GM19397 (cell line): ENCODE data around the gene GJA3.

Experiments
- ATAC-seq: cut with Tn5 transposase; IDR thresholded peaks from one replicate; pipeline ENCODE4 v1.9.1; 2021; ENCODE audit warnings: mild to moderate bottlenecking, moderate library complexity; ENCODE audit not compliant: unreplicated experiment

GJA3 gene

GRCh38 chr13:20130652-20131051 is 30.2 kb downstream of the GJA3 start:
- ATAC-seq = no peak

- no peak for ATAC-seq
These were observed 30.8 kb downstream of the GJA3 start for GRCh38 chr13:20130012-20130411.

GRCh38 chr13:20129076-20129475 is 31.8 kb downstream of the GJA3 start:
- ATAC-seq = no peak

- no peak for ATAC-seq
These were observed 32.4 kb downstream of the GJA3 start for GRCh38 chr13:20128459-20128931.

- peak; percentile 67 for ATAC-seq
These were observed 33.0 kb downstream of the GJA3 start for GRCh38 chr13:20127562-20128458.

GRCh38 chr13:20127262-20127561 is 33.6 kb downstream of the GJA3 start:
- ATAC-seq = no peak

- ATAC-seq = no peak
These were observed 34.2 kb downstream of the GJA3 start for GRCh38 chr13:20126541-20127261.

GRCh38 chr13:20125783-20126165 is 35.1 kb downstream of the GJA3 start:
- ATAC-seq = no peak

- ATAC-seq = no peak
These were observed 35.6 kb downstream of the GJA3 start for GRCh38 chr13:20125129-20125782.

GRCh38 chr13:20124303-20124702 is 36.5 kb downstream of the GJA3 start:
- ATAC-seq = no peak

GRCh38 chr13:20121159-20121525 is 39.7 kb downstream of the GJA3 start:
- ATAC-seq = no peak

GRCh38 chr13:20119960-20120359 is 40.9 kb downstream of the GJA3 start:
- no peak for ATAC-seq

GRCh38 chr13:20118268-20119140 is 42.3 kb downstream of the GJA3 start:
- ATAC-seq = peak; percentile 18

GRCh38 chr13:20116213-20116612 is 44.6 kb downstream of the GJA3 start:
- no peak for ATAC-seq

- ATAC-seq = no peak
These were observed 46.7 kb downstream of the GJA3 start for GRCh38 chr13:20114066-20114610.

- ATAC-seq = no peak
These were observed 51.8 kb downstream of the GJA3 start for GRCh38 chr13:20109037-20109436.

- no peak for ATAC-seq
These were observed 54.1 kb downstream of the GJA3 start for GRCh38 chr13:20106742-20107141.

- ATAC-seq = no peak
These were observed 55.6 kb downstream of the GJA3 start for GRCh38 chr13:20105161-20105689.

- ATAC-seq = no peak
These were observed 58.2 kb downstream of the GJA3 start for GRCh38 chr13:20102525-20103180.
